Stimulated activated CD4-positive, alpha-beta T cell treated with anti-CD3 and anti-CD28 coated beads, TNF-alpha, amount 100 ng/mL, for 4 hours (primary cell): Measurements from ENCODE around the gene CERS3.

Experiments
- DNase-seq, 3 experiments: peaks; one replicate each; pipeline ENCODE4 v3.0.0-alpha.2; 2020; ENCODE audit warnings: low read depth in 3 of 3

The CERS3 gene

GRCh38 chr15:100529556-100529955 lies 806 bp upstream of the CERS3 start:
- DNase-seq: no peak

GRCh38 chr15:100526027-100526481 lies 2.7 kb downstream of the CERS3 start:
- no peak for DNase-seq

DNA sequence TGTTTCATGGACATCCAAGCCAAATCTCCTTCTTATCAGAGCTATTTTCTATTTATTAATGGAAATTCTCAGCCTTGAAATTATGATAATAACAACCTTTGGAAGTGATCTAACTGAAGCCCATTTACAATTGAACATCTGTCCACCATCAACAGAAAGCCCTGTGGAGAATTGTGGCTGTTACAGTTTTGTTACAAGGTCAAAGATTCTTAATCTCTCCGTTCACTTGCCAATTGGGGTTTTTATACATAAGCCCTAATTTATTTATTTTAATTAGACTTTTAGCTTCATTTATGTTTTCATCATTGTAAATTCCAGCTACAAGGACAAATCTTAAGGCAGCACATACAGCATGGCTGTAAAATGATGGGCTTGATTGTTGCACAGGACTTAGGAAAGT lies 3.3 kb downstream of the CERS3 start:
- no peak for DNase-seq

- DNase-seq: no peak
Measured at GRCh38 chr15:100524326-100524725, 4.4 kb downstream of the CERS3 start.

DNA sequence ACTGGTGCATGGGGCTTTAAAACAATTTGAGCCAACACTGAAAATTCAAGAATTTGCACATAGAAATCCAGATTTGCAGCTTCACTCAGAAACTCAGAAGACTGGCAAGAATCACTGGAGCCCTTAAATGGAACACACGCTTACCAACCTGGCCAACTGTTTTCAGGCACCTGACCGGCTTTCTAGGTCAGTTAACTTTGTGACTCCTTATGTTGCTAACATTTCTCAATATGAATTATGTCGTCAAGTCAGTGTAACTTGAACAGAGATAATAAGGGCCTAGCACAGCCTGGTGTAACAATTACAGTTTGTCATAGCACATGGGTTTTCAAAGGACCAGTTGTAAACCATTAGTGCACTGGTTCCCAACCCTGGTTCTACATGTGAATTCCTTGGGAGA lies 6.8 kb downstream of the CERS3 start:
- no peak for DNase-seq

GRCh38 chr15:100520132-100520921 lies 8.4 kb downstream of the CERS3 start:
- DNase-seq: no peak

GRCh38 chr15:100517846-100518245 lies 10.9 kb downstream of the CERS3 start:
- DNase-seq: no peak

DNA sequence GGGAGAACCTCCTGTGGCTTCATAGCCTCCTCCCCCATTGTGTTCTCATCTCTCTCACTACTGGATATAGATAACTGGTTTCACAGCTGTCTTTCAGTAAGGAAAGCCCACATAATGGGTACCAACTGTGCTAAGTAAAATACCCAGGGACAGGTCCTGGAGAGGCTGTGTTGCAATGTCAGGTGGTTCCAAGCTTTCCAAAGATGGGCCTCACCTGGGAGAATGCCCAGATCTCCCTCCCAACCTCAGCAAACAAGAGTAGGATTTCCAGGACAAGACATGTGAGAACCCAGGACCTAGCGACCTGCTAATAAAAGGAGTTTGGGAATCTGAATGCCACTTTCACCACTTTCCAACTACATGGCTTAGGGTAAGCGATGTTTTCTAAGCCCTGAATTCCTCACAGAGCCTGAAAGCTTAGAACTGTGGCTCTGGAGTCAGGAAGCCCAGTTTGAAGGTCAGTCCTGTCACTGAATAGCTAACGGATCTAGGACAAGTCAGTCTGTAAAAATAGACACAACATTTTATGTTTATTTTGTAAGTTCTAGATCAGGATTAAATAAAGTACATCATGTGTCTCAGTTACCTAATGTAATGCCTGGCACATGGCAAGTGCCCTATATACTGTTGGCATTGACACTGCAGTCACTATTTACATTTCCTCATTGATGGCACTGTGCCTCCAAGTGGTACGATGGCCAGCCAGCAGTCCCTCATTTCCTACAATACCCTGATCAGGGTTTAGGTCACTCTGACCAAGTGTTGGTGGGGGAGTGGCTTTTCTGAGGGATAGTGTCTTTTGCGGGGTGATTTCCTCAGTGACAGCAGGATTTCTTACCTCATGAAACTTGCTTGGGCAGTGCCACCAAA lies 11.9 kb downstream of the CERS3 start:
- no peak for DNase-seq

GRCh38 chr15:100515758-100516157 lies 13.0 kb downstream of the CERS3 start:
- no peak for DNase-seq

DNA sequence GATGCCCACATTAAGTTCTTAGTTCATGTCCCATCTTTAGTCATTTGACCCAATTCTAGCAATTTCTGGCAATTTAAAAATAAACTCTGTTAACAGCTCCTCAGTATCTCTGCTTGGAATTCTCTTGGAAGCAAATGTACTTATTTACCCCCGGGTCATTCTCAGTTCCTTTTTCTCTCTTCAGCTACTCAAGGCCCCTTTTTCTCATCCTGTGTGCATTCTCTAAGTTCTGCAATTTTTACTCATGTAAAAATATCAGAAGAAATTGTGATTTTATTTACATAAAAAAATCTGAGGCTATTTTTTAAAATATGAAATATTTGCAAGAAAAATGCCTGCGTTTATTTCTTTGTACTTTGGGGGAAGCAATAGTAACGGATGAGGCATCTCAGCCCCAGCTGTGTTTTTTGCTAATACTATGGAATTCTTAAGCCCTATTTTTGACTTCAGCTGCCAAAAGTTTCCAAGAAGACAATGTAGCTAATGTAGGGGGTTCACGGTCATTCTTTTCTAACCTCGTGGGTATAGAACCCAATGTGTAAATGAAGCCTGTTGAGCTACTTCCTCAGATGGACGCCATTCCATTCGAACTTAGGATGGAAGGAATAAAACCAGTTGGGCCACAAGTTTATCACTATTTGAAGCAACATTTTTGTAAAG lies 20.0 kb downstream of the CERS3 start:
- no peak for DNase-seq

- no peak for DNase-seq
Measured at GRCh38 chr15:100502651-100503050, 26.1 kb downstream of the CERS3 start.

DNA sequence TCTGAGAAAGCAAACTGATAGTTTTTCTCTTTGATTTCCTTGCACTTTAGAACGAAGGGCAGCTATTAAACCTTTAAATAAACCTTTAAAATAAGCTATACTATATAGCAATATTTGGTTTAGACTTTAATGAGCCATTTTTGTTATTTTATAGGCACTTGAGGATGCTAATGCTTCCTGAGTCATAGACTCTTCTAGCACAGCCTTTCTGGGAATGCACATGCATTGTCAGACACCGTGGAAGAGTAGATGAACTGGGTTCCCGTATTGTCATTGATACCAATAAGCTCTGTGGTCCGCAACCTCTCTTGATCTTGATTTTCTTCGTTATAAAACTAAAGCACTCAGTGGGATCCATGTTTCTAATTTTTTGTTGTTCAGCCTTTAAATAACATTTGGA lies 27.6 kb downstream of the CERS3 start:
- no peak for DNase-seq

GRCh38 chr15:100500226-100500990 lies 28.3 kb downstream of the CERS3 start:
- no peak for DNase-seq

DNA sequence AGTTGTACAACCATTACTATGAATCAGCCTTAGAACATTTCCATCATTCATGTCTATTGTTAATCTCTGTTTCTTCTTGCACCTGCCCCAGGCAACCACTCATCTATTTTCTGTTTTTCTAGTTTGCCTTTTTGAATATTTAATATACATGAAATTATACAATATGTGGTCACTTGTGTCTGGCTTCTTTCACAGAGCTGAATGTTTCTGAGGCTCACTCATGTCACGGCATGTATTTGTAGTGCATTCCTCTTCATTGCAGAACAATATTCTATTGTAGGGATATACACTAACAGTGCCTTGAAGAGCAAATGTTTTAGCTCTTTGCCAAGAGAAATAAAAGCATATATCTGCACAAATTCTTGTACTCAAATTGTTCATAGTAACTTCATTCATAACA lies 32.9 kb downstream of the CERS3 start:
- DNase-seq: no peak

DNA sequence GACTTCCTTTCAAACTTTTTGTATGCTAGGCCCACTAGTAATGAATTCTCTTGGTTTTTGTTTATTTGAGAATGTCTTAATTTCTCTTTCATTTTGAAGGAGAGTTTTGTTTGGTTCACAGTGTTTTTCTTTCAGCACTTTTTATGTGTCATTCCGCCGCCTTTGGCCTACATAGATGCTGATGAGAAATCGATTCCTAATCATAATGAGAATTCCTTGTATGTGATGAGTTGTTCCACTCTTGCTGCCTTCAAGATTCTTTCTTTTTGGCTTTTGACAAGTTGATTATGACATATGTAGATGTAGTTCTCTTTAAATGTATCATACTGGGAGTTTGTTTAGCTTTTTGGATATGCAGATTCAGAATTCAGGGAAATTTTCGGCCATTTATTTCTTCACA lies 35.5 kb downstream of the CERS3 start:
- DNase-seq: no peak

- no peak for DNase-seq
Measured at GRCh38 chr15:100484443-100484842, 44.3 kb downstream of the CERS3 start.

GRCh38 chr15:100483370-100483769 lies 45.4 kb downstream of the CERS3 start:
- no peak for DNase-seq

GRCh38 chr15:100476805-100477204 lies 51.9 kb downstream of the CERS3 start:
- no peak for DNase-seq

DNA sequence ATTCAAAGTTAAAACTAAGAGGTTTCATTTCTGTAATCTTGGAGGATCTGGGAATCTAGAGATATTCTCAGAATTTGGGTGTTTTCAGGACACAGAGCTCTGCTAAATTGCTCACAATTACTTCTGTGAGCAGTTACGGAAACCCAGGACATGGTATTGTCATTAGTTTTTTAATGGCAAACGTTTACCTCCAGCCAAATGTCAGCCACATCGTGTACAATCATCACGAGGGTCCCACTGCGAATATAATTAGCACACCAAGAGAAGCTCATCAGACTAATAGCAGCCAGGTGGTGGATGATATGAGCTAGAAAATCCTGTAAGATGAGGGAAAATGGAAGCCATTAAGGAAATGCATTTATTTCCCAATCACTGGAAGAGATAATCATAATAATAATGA lies 56.0 kb downstream of the CERS3 start:
- DNase-seq: no peak

DNA sequence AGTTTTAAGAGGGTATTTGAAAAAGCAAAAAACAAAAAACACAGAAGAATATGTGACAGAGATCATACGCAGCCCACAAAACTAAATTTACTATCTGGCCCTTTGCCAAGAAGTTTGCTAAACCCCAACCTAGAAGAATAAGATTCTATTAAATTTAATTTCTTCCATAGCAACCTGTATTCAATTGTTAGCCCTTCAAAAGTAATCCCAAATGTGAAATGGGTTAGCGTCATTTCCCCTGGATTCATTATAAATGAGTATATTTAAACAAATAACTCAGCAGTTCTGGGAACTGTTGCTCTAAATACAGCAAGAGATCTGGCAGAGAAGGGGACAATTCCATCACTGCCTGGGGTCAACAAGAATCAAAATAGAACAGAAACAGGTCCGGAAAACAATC lies 56.8 kb downstream of the CERS3 start:
- DNase-seq: no peak

DNA sequence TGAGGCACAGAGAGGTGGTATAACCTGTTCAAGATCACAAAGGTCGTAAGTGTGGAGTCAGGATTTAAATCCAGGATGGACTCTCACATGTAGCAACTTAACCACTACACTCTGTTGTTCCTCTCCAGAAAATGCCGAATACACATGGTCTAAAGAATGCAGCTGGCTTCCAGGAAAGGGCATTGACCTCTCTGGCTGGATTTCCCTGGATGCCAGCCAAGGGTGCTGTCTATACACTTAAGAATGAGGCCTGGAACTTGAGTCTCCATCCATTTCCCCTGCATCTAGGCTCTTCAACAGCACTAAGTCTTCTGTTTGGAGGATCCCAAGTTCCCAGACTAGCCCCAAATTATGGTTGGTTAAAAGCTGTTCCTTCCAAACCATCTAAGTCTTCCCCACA lies 60.5 kb downstream of the CERS3 start:
- no peak for DNase-seq

GRCh38 chr15:100466073-100466472 lies 62.7 kb downstream of the CERS3 start:
- DNase-seq: no peak
